Motor neuron (in vitro differentiated cells): ENCODE data around the gene SLC29A1. TPM values are rescaled to one million over a fixed set of nuclear protein-coding genes. Genes with fewer than 3 reads are reported as not detected.
"Not testable (repeated sequence)": the region's sequence is repeated elsewhere in the genome, so short reads cannot be mapped to it uniquely, and the experiment has no call there.

Experiments used
- ATAC-seq, 8 experiments: fragments of 200-7000 bp; cut with Tn5 transposase; replicated peaks in 6 of 8; 2 replicates each; pipeline ENCODE4 v1.8.0; 2021; ENCODE audit warnings: mild to moderate bottlenecking in 8 of 8, moderate library complexity in 8 of 8
- H3K27ac ChIP-seq, 2 donors: fragments of 250-450 bp; sonication (Bioruptor Pico); 2 replicates each; pipeline ENCODE4 v1.9.0; 2021; ENCODE audit warnings: antibody characterized with exemption in 2 of 2, mild to moderate bottlenecking in 2 of 2, moderate library complexity in 1 of 2
- H3K4me1 ChIP-seq, 2 donors: fragments of 250-450 bp; sonication (Bioruptor Pico); replicated peaks in 1 of 2; 2 replicates each; pipeline ENCODE4 v1.6.1; 2021; ENCODE audit warnings: antibody characterized with exemption in 2 of 2, mild to moderate bottlenecking in 2 of 2, moderate library complexity in 1 of 2
- H3K4me3 ChIP-seq, 5 donors: fragments of 250-450 bp; sonication (Bioruptor Pico); 2 replicates each; pipeline ENCODE4 v1.9.0; 2021; ENCODE audit warnings: antibody characterized with exemption in 5 of 5, mild to moderate bottlenecking in 5 of 5, moderate library complexity in 4 of 5
- WGBS, 10 experiments: fragments of 450-650 bp; shearing (Covaris generic); methylation state at CpG; one replicate each; pipeline ENCODE4 v1.0.0; 2022; 5-methylcytosine and 5-hydroxymethylcytosine counted together
- in situ Hi-C, 9 experiments: fragments of 400-800 bp; cut with MboI; loops; one replicate each; pipeline ENCODE4 v1.15.0; 2021; ENCODE audit warnings: low sequenced_read_pairs in 9 of 9, low pct_unique_long_range_greater_than_20kb in 2 of 9; ENCODE audit not compliant: unreplicated experiment in 9 of 9
- total RNA-seq, 8 experiments: library from RNA; unstranded; fragments of 300-600 nt; gene quantifications; 2 replicates each; pipeline versions ENCODE4 v1.2.3 to v1.2.4, GENCODE V29; 2022

Gene SLC29A1
- total RNA-seq, 8 experiments from 2014 or later = 3.8 to 58.8 (median 24.4) TPM

GRCh38 chr6:44183783-44184182, 39.6 kb upstream of the SLC29A1 start:
- peaks cover 11 to 12% of the 10 kb centered on the region in 2 donors for H3K4me1 ChIP-seq
- no peak overlapping the region for H3K27ac ChIP-seq
- in situ Hi-C loops = no loop called here
- 72 to 100% methylated on average over 2 of the region's 9 CpGs; no CpG with 5 or more reads in 8 of the 10 experiments for WGBS, 10 experiments
- no peak overlapping the region for H3K4me3 ChIP-seq
- no peak for ATAC-seq

GRCh38 chr6:44185356-44185755, 38.0 kb upstream of the SLC29A1 start:
- WGBS, 10 experiments = 37 to 93% (median 82%) methylated on average over 2 to 7 of the region's 7 CpGs
- peaks cover 11 to 12% of the 10 kb centered on the region in 2 donors for H3K4me1 ChIP-seq
- H3K4me3 ChIP-seq, in situ Hi-C loops, H3K27ac ChIP-seq, ATAC-seq: not testable (repeated sequence)

DNA sequence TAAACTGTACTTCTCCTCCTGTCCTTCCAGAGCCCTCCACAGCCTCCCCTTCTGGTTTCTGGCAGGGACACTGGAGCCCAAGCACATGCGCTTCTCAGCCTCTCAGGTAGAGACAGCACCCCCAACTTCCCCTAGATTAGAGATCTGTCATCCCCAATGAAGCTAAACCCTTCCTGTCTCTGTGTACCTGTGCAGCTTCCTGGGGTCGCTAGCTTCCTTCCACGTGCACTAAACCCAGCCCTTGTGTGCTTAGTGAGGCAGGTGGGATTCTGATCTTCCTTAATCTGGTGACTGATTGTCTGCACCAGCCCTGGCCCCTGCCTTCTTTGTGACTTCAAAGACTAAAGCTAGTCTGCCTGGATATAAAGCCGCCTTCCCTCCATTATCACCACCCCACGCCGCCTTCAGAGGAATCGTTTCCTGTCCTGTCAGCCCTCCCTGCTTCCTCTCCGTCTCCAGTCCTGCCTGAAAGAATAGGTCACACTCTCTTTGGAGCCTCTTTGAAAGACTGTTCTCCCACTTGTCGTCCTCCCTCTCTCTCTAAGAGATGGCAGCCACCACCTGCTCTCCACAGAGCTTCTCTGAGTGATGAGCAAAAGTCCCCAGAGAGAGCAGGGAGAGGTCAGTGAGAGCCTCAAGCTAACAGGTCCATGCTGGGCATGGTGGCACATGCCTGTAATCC, 37.3 kb upstream of the SLC29A1 start:
- ATAC-seq = peak in 5 of 8 experiments; percentile 56 to 75 (median 68)
- 0 to 35% (median 15%) methylated on average over 1 to 8 of the region's 9 CpGs; no CpG with 5 or more reads in 4 of the 10 experiments for WGBS, 10 experiments
- H3K4me1 ChIP-seq = peaks cover 11 to 12% of the 10 kb centered on the region in 2 donors
- in situ Hi-C loops = no loop called here
- peak overlapping the region in 1 of 2 donors; percentile 12 for H3K27ac ChIP-seq
- H3K4me3 ChIP-seq = no peak overlapping the region

GRCh38 chr6:44186635-44187025, 36.8 kb upstream of the SLC29A1 start:
- H3K4me1 ChIP-seq = peaks cover 11 to 12% of the 10 kb centered on the region in 2 donors
- no peak overlapping the region for H3K27ac ChIP-seq
- 25 to 100% (median 90%) methylated on average over 1 to 6 of the region's 7 CpGs; no CpG with 5 or more reads in 2 of the 10 experiments for WGBS, 10 experiments
- H3K4me3 ChIP-seq = no peak overlapping the region
- in situ Hi-C loops = no loop called here
- ATAC-seq = no peak

DNA sequence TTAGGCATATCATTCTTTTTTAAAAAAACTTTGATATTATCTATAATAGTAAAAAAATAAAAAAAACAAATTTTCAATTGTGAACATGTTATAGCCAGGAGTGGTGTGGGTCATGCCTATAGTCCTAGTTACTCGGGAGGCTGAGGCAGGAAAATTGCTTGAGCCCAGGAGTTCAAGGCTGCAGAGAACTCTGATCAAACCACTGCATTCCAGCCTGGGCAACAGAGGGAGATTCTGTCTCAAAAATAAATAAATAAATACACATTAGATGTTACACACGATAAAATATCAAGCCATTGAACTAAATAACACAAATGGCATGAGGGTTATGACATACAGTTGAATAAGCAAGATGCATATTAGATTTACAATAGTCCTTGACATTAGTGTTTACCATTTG, 34.6 kb upstream of the SLC29A1 start:
- Histone ChIP-seq H3K4me1 (peaks cover 11 to 12% of the 10 kb centered on the region in 2 donors), H3K4me3 (no peak overlapping the region), H3K27ac (no peak overlapping the region)
- in situ Hi-C loops = no loop called here
- 28 to 100% (median 75%) methylated on average over 1 to 2 of the region's 2 CpGs for WGBS, 10 experiments
- ATAC-seq = no peak

DNA sequence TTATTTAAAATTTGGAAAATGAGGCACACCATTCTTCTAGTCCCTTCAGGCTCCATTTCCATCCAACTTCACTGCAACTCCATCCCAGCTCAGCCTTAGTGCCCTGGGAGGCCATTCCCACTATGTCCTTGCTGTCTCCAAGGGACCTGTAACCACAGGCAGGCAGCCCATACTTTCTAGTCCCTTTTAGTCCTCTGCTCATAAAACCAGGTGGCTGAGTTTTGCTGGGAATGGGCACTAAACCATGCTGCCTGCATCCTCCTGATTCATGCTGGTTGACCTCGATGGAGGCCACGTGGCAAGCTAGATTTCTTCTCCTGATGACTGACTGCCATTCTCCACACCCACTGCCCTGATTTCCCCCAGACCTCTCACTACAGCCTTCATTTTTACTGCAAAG, 34.1 kb upstream of the SLC29A1 start:
- H3K27ac ChIP-seq = no peak overlapping the region
- peaks cover 11 to 12% of the 10 kb centered on the region in 2 donors for H3K4me1 ChIP-seq
- peak in 1 of 8 experiments; percentile 16 for ATAC-seq
- in situ Hi-C loops = no loop called here
- no peak overlapping the region for H3K4me3 ChIP-seq
- 0 to 89% (median 70%) methylated on average over 1 to 2 of the region's 2 CpGs; no CpG with 5 or more reads in 6 of the 10 experiments for WGBS, 10 experiments

DNA sequence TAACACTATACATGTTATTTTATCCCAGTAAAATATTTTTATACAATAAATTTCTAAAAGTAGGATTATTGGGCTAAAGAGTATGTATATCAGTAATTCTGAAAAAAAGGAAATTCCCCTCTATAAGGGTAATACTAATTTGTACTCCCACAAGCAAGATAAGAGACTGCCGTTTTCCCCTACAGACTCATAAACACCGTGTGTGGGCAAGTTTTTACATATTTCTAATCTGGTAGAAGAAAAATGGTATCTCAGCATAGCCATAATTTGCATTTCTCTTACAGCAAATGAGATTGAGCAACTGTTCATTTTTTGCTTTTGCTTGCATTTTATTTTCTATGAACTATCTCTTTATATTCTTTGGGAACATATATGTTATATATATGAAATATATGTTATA, 32.7 kb upstream of the SLC29A1 start:
- in situ Hi-C loops = no loop called here
- WGBS, 10 experiments = 0 to 100% (median 67%) methylated on average over 1 to 2 of the region's 2 CpGs; no CpG with 5 or more reads in 1 of the 10 experiments
- ATAC-seq = no peak
- peaks cover 7 to 9% of the 10 kb centered on the region in 2 donors for H3K4me1 ChIP-seq
- H3K4me3 ChIP-seq = no peak overlapping the region
- H3K27ac ChIP-seq = no peak overlapping the region

DNA sequence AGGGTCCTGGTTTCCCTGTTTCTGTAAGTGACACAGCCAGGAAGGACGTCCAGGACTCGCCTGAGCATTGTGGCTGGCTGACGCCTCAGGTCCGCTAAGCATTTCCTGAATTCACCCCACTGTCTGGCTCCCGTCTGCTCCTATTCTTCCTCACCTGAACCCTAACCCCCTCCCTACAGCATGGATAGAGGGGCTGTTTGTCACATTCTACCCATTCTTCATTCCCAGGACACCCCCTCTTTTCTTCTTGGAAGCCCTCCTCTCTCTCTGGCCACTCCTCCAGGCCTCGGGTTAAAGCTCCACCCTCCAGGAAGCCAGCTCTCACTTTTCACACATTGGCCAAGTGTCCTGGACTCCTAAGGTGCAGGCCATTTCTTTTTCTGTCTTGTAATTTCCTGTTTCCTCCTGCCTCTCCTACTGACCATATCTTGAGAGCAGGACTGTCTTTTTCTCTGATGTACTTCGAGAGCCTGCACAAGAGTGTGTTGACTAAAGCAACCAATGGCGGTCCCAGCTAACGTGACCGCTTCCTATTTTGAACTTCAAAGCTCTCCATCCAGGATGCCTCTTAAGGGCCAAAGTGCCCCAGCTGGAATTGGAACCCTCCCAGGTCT, 30.9 kb upstream of the SLC29A1 start:
- WGBS, 10 experiments = 0 to 83% (median 75%) methylated on average over 1 to 9 of the region's 10 CpGs
- ATAC-seq = peak in 1 of 8 experiments; percentile 50

DNA sequence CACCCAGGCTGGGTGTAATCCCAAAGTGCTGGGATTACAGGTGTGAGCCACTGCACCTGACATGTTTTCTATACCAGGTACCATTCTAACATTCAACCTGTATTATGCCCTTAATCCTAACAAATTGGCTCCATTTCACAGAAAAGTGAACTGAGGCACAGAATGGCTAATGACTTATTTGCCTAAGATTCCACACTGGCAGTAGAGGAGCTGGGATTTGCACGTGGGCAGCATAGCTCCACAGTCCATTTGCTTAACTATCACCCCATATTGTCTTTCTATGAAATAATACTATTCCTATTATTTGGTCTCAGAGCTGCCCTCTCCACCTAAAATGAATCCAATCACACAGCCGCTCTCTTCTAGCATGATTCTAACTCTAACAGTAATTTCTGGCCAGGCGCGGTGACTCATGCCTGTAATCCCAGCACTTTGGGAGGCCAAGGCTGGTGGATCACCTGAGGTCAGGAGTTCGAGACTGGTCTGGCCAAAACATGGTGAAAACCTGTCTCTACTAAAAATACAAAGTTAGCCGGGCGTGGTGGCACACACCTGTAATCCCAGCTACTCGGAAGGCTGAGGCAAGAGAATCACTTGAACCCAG, 30.0 kb upstream of the SLC29A1 start:
- Histone ChIP-seq H3K4me3 (no peak overlapping the region), H3K27ac (no peak overlapping the region), H3K4me1 (no peaks in the 10 kb centered on the region)
- no peak for ATAC-seq
- in situ Hi-C loops = no loop called here
- 60 to 100% (median 80%) methylated on average over 1 to 7 of the region's 8 CpGs for WGBS, 10 experiments

More for the DNA sequence above, 30.9 kb upstream of the SLC29A1 start:
- in situ Hi-C loops = no loop called here
- H3K27ac ChIP-seq = no peak overlapping the region
- no peak overlapping the region for H3K4me3 ChIP-seq
- no peaks in the 10 kb centered on the region for H3K4me1 ChIP-seq

DNA sequence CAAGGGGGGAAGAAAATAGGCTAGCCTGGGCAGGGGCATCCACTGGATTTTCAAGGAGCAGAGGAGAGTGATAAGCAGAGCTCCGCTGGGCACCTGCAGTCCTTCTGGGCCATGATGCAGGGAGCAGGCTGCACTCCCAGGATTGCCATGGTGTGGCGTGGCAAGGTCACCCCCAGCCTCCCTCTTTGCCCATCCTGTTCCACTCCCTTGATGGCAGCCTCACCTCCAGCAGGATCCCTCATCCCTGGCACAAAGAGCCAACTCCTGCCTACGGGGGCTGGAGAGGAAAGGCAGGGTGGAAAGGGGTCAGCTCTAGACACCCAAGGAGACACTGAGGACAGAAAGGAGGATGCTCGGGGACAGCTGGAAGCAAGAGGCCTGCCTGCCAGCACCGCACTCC, 29.1 kb upstream of the SLC29A1 start:
- no peak overlapping the region for H3K4me3 ChIP-seq
- ATAC-seq = no peak
- H3K27ac ChIP-seq = no peak overlapping the region
- no peaks in the 10 kb centered on the region for H3K4me1 ChIP-seq
- WGBS, 10 experiments = 35 to 100% (median 69%) methylated on average over 1 to 3 of the region's 5 CpGs; no CpG with 5 or more reads in 1 of the 10 experiments
- in situ Hi-C loops = no loop called here

GRCh38 chr6:44196351-44196750, 27.0 kb upstream of the SLC29A1 start:
- in situ Hi-C loops, H3K4me3 ChIP-seq, H3K27ac ChIP-seq, ATAC-seq, H3K4me1 ChIP-seq: not testable (repeated sequence)
- WGBS, 10 experiments = 81 to 100% (median 89%) methylated on average over 2 to 9 of the region's 11 CpGs; no CpG with 5 or more reads in 5 of the 10 experiments

GRCh38 chr6:44198684-44199083, 24.7 kb upstream of the SLC29A1 start:
- H3K27ac ChIP-seq = no peak overlapping the region
- H3K4me1 ChIP-seq = peaks cover 0 to 6% of the 10 kb centered on the region in 2 donors
- no peak overlapping the region for H3K4me3 ChIP-seq
- in situ Hi-C loops = no loop called here
- WGBS, 10 experiments = 49 to 100% (median 90%) methylated on average over 1 to 3 of the region's 3 CpGs; no CpG with 5 or more reads in 1 of the 10 experiments
- ATAC-seq = no peak

DNA sequence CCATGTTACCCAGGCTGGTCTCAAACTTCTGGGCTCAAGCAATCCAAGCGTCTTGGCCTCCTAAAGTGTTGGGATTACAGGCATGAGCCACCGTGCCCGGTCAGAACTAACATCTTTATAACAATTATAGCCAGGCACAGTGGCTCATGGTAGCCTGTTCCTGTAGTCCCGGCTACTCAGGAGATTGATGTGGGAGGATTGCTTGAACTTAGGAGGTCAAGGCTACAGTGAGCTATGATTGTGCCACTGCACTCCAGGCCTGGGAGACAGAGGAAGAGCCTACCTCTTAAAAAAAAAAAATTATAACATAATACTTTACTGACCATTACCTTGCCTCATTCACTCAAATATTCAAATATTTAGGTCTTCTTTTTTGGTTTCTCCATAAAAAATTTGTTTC, 23.5 kb upstream of the SLC29A1 start:
- Histone ChIP-seq H3K27ac (no peak overlapping the region), H3K4me3 (no peak overlapping the region), H3K4me1 (peaks cover 0 to 6% of the 10 kb centered on the region in 2 donors)
- in situ Hi-C loops = no loop called here
- no peak for ATAC-seq
- 50 to 100% (median 72%) methylated on average over 1 to 4 of the region's 4 CpGs; no CpG with 5 or more reads in 3 of the 10 experiments for WGBS, 10 experiments
